Astrocyte of the cerebellum (primary cell): Measurements from ENCODE around the gene RRP1B.
"Not testable (repeated sequence)": the region's sequence is repeated elsewhere in the genome, so short reads cannot be mapped to it uniquely, and the experiment has no call there.

Source experiments
- DNase-seq: peaks from one replicate; pipeline ENCODE4 v3.0.0-alpha.2; 2011; ENCODE audit warnings: low read depth
- H3K4me3 ChIP-seq: 2 replicates; pipeline ENCODE4 v1.5.1; 2011; ENCODE audit warnings: mild to moderate bottlenecking, low read depth, low read length, moderate library complexity
- CTCF ChIP-seq: IDR thresholded peaks from 2 replicates; pipeline ENCODE4 v1.5.1; 2012; ENCODE audit warnings: low read length, low read depth, moderate library complexity, mild to moderate bottlenecking; ENCODE audit errors: missing control alignments
- in situ Hi-C: cut with HindIII; loops from 2 replicates; pipeline ENCODE4 v1.10.0; 2017; ENCODE audit warnings: low sequenced_read_pairs

The RRP1B gene

GRCh38 chr21:43667191-43667904 is 8.0 kb downstream of the RRP1B start:
- H3K4me3 ChIP-seq: no peak overlapping the region
- no peak for TF ChIP-seq CTCF
- in situ Hi-C loops: no loop called here
- DNase-seq: peak; percentile 47

- no peak overlapping the region for H3K4me3 ChIP-seq
- TF ChIP-seq CTCF: no peak
- no peak for DNase-seq
- in situ Hi-C loops: no loop called here
Observed at GRCh38 chr21:43669828-43670605, 10.7 kb downstream of the RRP1B start.

GRCh38 chr21:43675871-43676270 is 16.5 kb downstream of the RRP1B start:
- H3K4me3 ChIP-seq: no peak overlapping the region
- no peak for TF ChIP-seq CTCF
- DNase-seq: no peak
- in situ Hi-C loops: no loop called here

- TF ChIP-seq CTCF: no peak
- no peak for DNase-seq
- no peak overlapping the region for H3K4me3 ChIP-seq
- in situ Hi-C loops: no loop called here
Observed at GRCh38 chr21:43676391-43676790, 17.0 kb downstream of the RRP1B start.

- in situ Hi-C loops: no loop called here
- no peak for DNase-seq
- no peak for TF ChIP-seq CTCF
- H3K4me3 ChIP-seq: no peak overlapping the region
Observed at GRCh38 chr21:43679951-43680350, 20.6 kb downstream of the RRP1B start.

- H3K4me3 ChIP-seq, in situ Hi-C loops, DNase-seq: not testable (repeated sequence)
Observed at GRCh38 chr21:43680421-43680820, 21.1 kb downstream of the RRP1B start.

- no peak for DNase-seq
Observed at GRCh38 chr21:43681650-43682049, 22.3 kb downstream of the RRP1B start.

More at GRCh38 chr21:43681650-43682049, 22.3 kb downstream of the RRP1B start:
- in situ Hi-C loops: no loop called here
- TF ChIP-seq CTCF: no peak
- H3K4me3 ChIP-seq: no peak overlapping the region
